Natural killer cell (primary cell): ENCODE data around the gene PKP1. TPM values are rescaled to one million over a fixed set of nuclear protein-coding genes. Genes with fewer than 3 reads are reported as not detected.

Experiments used
- ATAC-seq, 3 donors: fragments of 150-1000 bp in 2 of 3; fragments of 200-7000 bp in 1 of 3; cut with Tn5 transposase; 1 replicate in 1 of 3; 2 replicates in 2 of 3; pipeline ENCODE4 v1.10.0; 2021; ENCODE audit warnings: mild to moderate bottlenecking in 2 of 3, moderate library complexity in 2 of 3
- DNase-seq, 2 donors: peaks; one replicate each; pipeline versions ENCODE4 v3.0.0 to v3.0.0-alpha.2; 2013 to 2021; ENCODE audit warnings: mixed read lengths in 1 of 2
- H3K27ac ChIP-seq: one replicate; pipeline ENCODE4 v1.5.1; 2013; ENCODE audit warnings: mild to moderate bottlenecking, low read length
- H3K27me3 ChIP-seq: one replicate; pipeline ENCODE4 v1.6.1; 2013; ENCODE audit warnings: low read length; ENCODE audit not compliant: control insufficient read depth, insufficient read depth
- H3K36me3 ChIP-seq: one replicate; pipeline ENCODE4 v1.6.1; 2013; ENCODE audit warnings: low read length; ENCODE audit not compliant: control insufficient read depth, insufficient read depth
- H3K4me1 ChIP-seq: one replicate; pipeline ENCODE4 v1.6.1; 2013; ENCODE audit warnings: low read length; ENCODE audit not compliant: control insufficient read depth, insufficient read depth
- H3K4me3 ChIP-seq: one replicate; pipeline ENCODE4 v1.5.1; 2013; ENCODE audit warnings: low read length
- H3K9me3 ChIP-seq: one replicate; pipeline ENCODE4 v1.6.1; 2013; ENCODE audit warnings: low read length; ENCODE audit not compliant: control insufficient read depth, insufficient read depth
- H3K27ac Mint-ChIP-seq, 2 donors: one replicate each; pipeline ENCODE4 v1.8.0; 2022; ENCODE audit warnings: mild to moderate bottlenecking in 2 of 2, mixed read lengths in 2 of 2, moderate library complexity in 1 of 2
- H3K27me3 Mint-ChIP-seq, 2 donors: one replicate each; pipeline ENCODE4 v1.8.0; 2022; ENCODE audit warnings: low read depth in 2 of 2, mixed read lengths in 2 of 2
- H3K36me3 Mint-ChIP-seq: one replicate; pipeline ENCODE4 v1.8.0; 2022; ENCODE audit warnings: mixed read lengths
- H3K4me1 Mint-ChIP-seq, 2 donors: one replicate each; pipeline ENCODE4 v1.8.0; 2022; ENCODE audit warnings: mixed read lengths in 2 of 2
- H3K4me3 Mint-ChIP-seq: one replicate; pipeline ENCODE4 v1.8.0; 2022; ENCODE audit warnings: mild to moderate bottlenecking, moderate library complexity, mixed read lengths
- H3K9me3 Mint-ChIP-seq, 2 donors: one replicate each; pipeline ENCODE4 v1.8.0; 2022; ENCODE audit warnings: mixed read lengths in 2 of 2
- CTCF ChIP-seq: fragments of 200-600 bp; IDR thresholded peaks from one replicate; pipeline ENCODE4 v1.8.0; 2022; ENCODE audit warnings: antibody characterized with exemption
- WGBS: methylation state at CpG from one replicate; pipeline ENCODE4 v1.1.7; 2013; ENCODE audit warnings: missing lambda C conversion rate; ENCODE audit not compliant: insufficient coverage; 5-methylcytosine and 5-hydroxymethylcytosine counted together
- intact Hi-C: fragments of 100-400 bp; cut with micrococcal nuclease; formaldehyde crosslinking; loops from one replicate; pipeline ENCODE4 v1.14.2; 2022
- total RNA-seq, 4 donors: library from RNA; stranded (reverse); fragments of 120-200 nt in 1 of 4; gene quantifications; one replicate each; pipeline versions ENCODE4 v1.2.3 to v1.2.4, GENCODE V29; 2013 to 2022

The PKP1 gene
- total RNA-seq, 3 donors from 2014 or later (not counting 1 experiment from before 2014, with no cell fraction given): not detected

- Histone ChIP-seq H3K27ac (no peak overlapping the region), H3K27me3 (no peaks in the 10 kb centered on the region), H3K36me3 (no peaks in the 10 kb centered on the region), H3K9me3 (no peaks in the 10 kb centered on the region), H3K4me1 (no peaks in the 10 kb centered on the region), H3K4me3 (no peak overlapping the region)
- Mint-ChIP-seq H3K4me3 (no peak overlapping the region), H3K4me1 (no peaks in the 10 kb centered on the region), H3K36me3 (no peaks in the 10 kb centered on the region), H3K27me3 (peaks cover 3 to 12% of the 10 kb centered on the region in 2 donors), H3K27ac (no peak overlapping the region), H3K9me3 (no peaks in the 10 kb centered on the region)
- 85% methylated on average over 7 of the region's 7 CpGs for WGBS
- intact Hi-C loops: no loop called here
- no peak for TF ChIP-seq CTCF
- no peak for ATAC-seq
- no peak for DNase-seq
Measured at GRCh38 chr1:201327687-201328240, 44.5 kb downstream of the PKP1 start.

DNA sequence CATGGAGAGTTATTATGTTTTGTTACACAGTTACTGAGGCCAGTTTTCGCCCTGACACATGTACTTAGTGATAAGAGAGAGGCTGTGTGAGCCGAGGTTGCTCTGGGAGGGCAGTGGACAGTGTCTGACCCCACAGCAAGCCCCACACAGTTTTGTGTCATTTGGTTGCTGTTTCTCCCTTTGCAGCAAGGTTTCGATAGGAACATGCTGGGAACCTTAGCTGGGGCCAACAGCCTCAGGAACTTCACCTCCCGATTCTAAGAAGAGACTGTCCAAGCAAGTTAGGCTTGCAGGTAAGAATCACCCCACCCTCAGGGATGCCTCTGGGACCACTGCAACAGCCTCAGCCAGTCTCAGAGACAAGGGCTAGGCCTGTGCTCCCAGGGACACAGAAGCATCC, 45.3 kb downstream of the PKP1 start:
- Mint-ChIP-seq H3K4me3 (no peak overlapping the region), H3K27ac (no peak overlapping the region), H3K27me3 (peaks cover 3 to 12% of the 10 kb centered on the region in 2 donors), H3K9me3 (no peaks in the 10 kb centered on the region), H3K36me3 (no peaks in the 10 kb centered on the region), H3K4me1 (no peaks in the 10 kb centered on the region)
- no peak overlapping the region for H3K27ac ChIP-seq
- H3K36me3 ChIP-seq: no peaks in the 10 kb centered on the region
- H3K9me3 ChIP-seq: no peaks in the 10 kb centered on the region
- no peaks in the 10 kb centered on the region for H3K4me1 ChIP-seq
- ATAC-seq (no peak), DNase-seq (no peak)
- no peak for TF ChIP-seq CTCF
- WGBS: 81% methylated on average over 4 of the region's 4 CpGs
- intact Hi-C loops: no loop called here
- H3K27me3 ChIP-seq: no peaks in the 10 kb centered on the region
- no peak overlapping the region for H3K4me3 ChIP-seq

DNA sequence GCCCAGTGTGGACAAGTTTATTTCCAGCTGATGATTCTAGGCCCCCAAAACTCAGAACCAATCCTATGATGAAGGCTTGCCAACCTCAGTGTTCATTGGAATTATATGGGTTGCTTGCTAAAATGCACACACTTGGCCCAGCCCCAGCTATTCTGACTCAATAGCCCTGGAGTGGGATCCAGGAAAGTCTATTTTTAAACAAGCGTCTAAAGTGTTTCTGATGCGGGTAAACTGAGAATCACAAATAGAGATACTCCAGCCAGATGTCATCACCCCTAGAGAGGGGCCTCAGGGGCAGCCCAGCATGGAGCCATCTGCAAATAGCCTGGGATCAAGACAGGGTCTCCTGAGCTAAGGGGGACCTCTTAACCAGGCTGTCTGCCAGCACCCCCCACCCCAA, 46.0 kb downstream of the PKP1 start:
- ATAC-seq (no peak), DNase-seq (no peak)
- Mint-ChIP-seq H3K9me3 (no peaks in the 10 kb centered on the region), H3K27ac (no peak overlapping the region), H3K4me1 (no peaks in the 10 kb centered on the region), H3K36me3 (no peaks in the 10 kb centered on the region), H3K27me3 (peaks cover 3 to 12% of the 10 kb centered on the region in 2 donors), H3K4me3 (no peak overlapping the region)
- no peak for TF ChIP-seq CTCF
- H3K27me3 ChIP-seq: no peaks in the 10 kb centered on the region
- no peak overlapping the region for H3K27ac ChIP-seq
- intact Hi-C loops: no loop called here
- WGBS: 91% methylated on average over 2 of the region's 2 CpGs
- no peaks in the 10 kb centered on the region for H3K9me3 ChIP-seq
- H3K4me3 ChIP-seq: no peak overlapping the region
- no peaks in the 10 kb centered on the region for H3K4me1 ChIP-seq
- H3K36me3 ChIP-seq: no peaks in the 10 kb centered on the region

GRCh38 chr1:201329801-201330200, 46.5 kb downstream of the PKP1 start:
- Histone ChIP-seq H3K27me3 (no peaks in the 10 kb centered on the region), H3K4me3 (no peak overlapping the region), H3K27ac (no peak overlapping the region), H3K9me3 (no peaks in the 10 kb centered on the region), H3K36me3 (no peaks in the 10 kb centered on the region), H3K4me1 (no peaks in the 10 kb centered on the region)
- no peak overlapping the region for H3K27ac Mint-ChIP-seq
- no peaks in the 10 kb centered on the region for H3K36me3 Mint-ChIP-seq
- H3K27me3 Mint-ChIP-seq: peaks cover 3 to 12% of the 10 kb centered on the region in 2 donors
- ATAC-seq (no peak), DNase-seq (no peak)
- H3K9me3 Mint-ChIP-seq: no peaks in the 10 kb centered on the region
- no peaks in the 10 kb centered on the region for H3K4me1 Mint-ChIP-seq
- TF ChIP-seq CTCF: no peak
- no peak overlapping the region for H3K4me3 Mint-ChIP-seq
- 84% methylated on average over 4 of the region's 4 CpGs for WGBS
- intact Hi-C loops: no loop called here
